NK-92 (cell line): Measurements from ENCODE around the gene SH3GLB2.
"Not testable (repeated sequence)": the region's sequence is repeated elsewhere in the genome, so short reads cannot be mapped to it uniquely, and the experiment has no call there.

Source experiments
- DNase-seq: peaks from one replicate; lab custom pipeline; 2025; ENCODE audit not compliant: unreplicated experiment; lab: John Stamatoyannopoulos, UW

Gene SH3GLB2

DNA sequence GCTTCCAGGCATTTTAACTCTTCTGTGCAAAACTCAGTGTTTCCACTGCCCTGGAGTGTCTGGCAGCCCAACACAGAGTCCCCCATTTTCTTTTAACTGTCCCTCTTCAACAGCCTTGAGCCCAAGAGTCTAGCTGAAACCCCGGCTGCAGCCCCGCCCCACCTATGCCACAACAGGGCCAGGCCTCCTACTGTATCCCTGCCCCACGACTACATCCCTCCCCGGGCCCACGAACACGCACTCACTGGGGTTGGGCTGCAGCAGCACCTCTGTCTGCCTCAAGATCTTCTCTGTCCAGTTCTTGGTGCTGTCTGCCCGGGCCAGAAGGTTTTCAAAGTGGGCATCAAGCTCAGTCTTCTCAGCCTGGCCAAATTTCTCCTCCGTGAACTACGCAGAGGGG, 6.1 kb downstream of the SH3GLB2 start:
- DNase-seq, result no peak

DNA sequence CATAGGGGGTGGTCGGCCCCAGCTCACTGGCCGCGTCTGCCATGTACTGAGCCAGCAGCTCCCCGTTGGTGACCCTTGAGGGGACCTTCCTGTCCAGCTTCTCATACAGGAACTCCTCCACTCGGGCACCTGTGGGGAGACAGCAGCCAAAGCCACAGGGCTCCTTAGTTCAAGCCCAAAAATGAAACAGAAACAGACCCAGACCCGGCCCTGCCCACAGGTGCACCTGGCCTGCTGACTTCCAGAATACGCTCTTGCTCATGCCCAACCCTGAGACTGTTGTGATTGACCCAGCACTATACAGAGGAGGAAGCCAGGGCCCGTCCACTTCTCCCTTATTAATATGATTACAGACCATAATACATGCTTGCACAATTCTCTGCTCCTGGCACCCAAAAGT, 7.0 kb downstream of the SH3GLB2 start:
- DNase-seq, result no peak

- no peak for DNase-seq
Measured at GRCh38 chr9:129014608-129015007, 13.5 kb downstream of the SH3GLB2 start.

GRCh38 chr9:129014124-129014523, 14.0 kb downstream of the SH3GLB2 start:
- DNase-seq, result no peak

DNA sequence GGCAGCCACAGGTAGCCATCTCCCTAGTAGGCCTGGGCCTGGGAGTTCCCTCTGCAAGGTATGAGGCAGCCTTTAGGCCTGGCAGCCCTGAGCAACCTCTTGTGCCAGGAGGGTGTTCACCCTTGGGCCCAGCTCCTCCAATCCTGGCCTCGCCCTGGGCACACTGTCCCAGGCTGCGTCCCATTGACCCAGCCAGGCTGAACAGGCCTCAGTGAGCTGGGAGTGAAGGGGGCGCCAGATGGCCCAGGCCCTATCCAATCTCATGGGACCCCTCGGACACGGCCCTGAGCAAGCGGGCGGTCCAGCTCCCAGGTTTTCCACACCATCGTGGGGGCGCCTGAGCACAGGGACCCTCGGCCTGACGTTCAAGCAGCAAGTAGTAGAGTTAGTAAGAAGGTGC, 14.5 kb downstream of the SH3GLB2 start:
- DNase-seq, result no peak

DNA sequence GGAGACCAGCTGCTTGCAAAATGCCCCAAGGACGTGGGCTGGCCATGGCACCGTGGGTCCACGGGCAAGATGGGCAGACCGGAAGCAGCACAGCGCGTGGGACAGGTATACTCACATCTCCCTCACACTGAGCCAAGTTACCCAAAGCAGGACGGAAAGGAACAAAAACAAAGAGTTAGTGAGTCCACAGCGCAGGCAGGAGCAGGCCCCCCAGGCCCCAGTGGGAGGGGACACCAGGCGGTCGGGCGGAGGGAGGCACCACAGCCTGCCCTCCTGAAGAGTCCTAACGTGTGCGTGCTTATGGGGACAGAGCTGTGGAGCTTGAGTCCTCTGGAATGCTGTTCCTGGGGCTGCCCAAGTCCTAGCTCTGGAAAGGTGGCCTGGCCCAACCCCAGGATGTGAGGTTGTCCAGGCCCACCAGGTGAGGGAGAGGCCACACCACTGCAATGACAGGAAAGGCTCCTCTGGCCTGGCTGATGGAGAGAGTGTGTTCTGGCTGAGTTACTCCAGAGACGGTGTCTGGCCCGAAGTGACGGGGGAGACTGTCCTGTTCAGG, 15.2 kb downstream of the SH3GLB2 start:
- no peak for DNase-seq

- no peak for DNase-seq
Measured at GRCh38 chr9:129012343-129012742, 15.8 kb downstream of the SH3GLB2 start.

DNA sequence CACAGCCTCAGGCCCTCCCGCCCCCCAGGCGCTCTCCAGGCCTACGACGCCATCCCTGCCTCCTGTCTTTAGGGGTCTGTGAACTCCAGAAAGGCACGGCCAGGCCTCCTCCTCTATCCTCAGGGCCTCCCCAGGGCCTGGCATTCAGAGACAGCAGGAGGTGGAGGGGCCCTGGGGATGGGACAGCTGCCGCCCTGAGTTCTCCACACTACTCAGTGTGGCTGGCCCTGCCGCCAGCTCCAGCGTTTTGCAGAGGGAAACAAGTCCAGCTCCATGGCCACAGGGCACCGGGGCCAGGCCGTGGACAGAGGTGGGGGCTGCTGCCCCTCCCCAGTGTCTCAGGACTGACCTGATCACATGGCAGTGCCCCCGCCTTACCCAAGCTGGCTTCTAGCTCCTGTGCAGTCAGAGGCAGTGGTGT, 16.4 kb downstream of the SH3GLB2 start:
- DNase-seq, result no peak

DNA sequence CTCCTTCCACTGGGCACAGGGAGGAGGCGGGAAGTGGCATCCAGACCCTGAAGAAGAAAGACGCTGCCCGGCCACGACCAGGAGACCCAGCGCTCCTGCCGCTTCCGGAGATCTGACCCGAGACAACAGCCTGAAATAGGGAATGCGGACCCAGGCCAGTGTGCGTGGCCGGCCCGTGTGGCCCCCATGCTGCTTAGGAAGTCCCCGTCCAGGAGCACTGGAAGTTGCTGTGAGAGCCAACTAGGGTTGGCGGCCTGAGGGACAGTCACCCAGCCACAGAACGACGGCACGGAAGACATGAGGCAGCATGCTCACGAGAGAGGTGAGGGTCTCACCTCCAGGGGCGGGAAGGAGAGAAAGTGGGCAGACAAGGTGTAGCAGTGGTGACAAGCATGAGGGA, 17.0 kb downstream of the SH3GLB2 start:
- DNase-seq, result no peak

DNA sequence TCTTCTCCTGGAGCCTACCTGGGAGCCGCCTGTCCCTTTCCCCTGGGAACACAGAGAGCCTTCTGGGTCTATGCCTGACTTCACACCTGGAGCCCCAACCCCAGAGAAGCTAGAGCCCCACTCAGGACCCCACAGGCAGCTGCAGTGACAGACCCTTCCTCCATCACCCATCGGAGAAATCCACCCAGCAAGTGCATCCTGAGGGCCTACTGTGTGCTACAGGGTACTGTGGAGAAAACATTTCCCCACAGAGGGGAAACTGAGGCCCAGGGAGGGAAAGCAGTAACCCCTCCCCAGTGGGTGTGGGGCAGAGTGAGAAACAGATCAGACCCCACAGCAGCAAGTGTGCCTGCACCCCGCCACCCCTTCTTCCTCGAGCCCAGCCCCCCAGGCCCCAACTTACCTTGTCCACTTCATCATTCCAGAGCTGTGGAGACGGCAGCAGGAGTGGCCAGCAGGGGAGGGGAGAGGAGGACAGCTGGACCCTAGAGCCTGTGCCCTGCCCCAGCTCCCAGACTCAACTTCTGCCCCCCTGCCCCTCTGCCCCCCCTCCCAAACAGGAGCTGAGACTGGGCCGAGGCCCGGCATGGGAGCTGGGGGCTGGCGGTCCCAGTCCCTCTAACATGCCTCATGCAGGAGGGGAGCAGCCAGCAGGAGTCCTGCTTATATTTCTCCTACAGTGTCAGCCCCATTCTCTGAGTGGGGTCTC, 17.7 kb downstream of the SH3GLB2 start:
- DNase-seq, result no peak

- DNase-seq, result no peak
Measured at GRCh38 chr9:129009584-129010141, 18.5 kb downstream of the SH3GLB2 start.

DNA sequence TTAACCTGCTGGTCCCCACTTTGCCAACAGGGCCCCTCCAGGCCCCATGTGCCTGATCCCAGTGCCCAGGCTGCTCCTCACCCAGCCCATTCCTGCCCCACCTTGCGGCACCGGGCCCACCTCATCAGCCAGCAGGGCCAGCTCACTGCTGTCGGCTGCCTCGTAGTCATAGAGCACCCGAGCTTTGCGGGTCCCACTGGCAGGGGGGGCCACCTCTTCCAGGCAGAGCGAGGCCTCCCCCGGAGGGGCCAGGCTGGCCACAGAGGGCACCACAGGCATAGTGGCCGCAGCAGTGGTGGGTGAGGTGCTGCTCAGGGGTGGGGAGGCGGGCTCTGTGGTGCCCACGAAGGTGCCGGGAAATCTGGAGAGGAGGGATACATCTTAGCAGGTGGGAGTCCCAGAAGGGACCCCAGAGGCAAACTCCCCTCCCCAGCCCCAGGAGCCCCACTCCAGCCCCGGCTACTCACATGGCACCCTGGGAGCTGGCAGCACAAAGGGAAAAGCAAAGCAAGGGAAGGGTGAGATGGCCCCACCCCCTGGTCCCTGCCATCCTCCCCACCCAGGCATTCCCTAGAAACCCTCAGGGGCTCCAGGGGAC, 19.0 kb downstream of the SH3GLB2 start:
- DNase-seq, result no peak

- no peak for DNase-seq
Measured at GRCh38 chr9:129008469-129008965, 19.6 kb downstream of the SH3GLB2 start.

DNA sequence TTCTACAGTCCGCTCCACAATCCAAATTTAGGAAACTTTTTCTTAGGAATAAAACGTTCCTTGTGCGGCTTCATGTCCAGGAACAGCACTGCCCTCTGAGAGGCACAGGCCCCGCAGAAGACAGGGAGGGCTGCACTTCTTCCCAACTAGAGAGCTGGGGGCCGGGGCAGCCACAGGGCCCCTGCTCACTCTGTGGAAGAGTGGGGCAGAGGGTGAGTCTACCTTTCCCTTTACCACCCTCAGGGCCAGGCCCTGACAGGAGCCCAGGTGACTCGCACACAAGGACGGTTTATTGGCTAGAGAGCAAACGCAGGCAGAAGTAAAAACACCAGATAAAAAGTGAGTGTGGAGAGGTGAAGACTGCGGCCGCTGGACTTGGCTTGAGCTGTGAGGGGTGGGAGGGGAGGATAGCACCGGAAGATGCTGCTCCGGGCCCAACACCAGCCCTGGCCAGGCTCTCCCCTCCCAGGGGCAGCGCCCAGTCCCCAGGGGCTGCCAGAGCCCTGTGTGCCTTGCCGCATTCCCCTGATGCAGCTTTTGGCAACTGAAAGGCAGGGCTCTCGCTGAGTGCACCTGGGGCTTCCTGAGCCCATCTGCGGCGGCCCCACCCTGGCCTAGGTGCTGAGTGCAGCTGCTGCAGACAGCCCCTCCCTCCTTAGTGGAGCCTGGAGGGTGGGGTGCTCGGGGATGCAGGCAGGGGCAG, 20.2 kb downstream of the SH3GLB2 start:
- no peak for DNase-seq

DNA sequence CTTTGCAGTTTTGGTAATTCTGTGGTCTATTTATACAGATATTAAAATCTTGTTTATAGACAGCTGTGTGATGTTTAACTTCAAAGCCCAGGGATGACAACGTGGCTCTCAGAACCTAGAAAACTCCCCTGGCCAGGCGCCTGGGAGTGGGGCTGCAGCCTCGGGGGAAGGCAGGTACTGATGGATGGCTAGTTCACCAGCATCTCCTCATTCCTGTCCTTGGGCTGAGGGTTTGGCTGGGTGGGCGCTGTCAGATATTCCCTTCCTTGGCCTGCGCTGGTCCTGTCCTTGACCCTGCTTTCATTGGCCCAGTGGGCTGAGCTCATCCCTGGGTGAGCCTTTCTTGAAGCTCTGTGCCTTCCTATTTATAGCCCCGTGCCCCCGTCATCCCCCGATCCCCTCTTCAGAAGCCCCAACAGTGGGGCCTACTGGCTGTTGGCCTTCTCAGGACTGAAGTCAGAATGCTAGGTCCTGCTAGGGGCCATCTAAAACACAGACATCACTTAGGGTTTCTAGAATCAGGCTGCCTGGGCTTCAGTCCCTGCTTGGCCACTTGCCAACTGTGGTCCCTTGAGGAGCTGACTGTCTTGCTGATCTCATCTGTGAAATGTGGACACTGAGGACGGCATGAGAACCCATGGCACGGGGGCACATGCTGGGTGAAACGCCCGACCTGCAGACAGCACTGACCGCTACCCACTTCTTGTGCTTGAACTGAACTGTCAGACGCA, 20.9 kb downstream of the SH3GLB2 start:
- DNase-seq, result no peak

- DNase-seq, result no peak
Measured at GRCh38 chr9:129006328-129007034, 21.6 kb downstream of the SH3GLB2 start.

DNA sequence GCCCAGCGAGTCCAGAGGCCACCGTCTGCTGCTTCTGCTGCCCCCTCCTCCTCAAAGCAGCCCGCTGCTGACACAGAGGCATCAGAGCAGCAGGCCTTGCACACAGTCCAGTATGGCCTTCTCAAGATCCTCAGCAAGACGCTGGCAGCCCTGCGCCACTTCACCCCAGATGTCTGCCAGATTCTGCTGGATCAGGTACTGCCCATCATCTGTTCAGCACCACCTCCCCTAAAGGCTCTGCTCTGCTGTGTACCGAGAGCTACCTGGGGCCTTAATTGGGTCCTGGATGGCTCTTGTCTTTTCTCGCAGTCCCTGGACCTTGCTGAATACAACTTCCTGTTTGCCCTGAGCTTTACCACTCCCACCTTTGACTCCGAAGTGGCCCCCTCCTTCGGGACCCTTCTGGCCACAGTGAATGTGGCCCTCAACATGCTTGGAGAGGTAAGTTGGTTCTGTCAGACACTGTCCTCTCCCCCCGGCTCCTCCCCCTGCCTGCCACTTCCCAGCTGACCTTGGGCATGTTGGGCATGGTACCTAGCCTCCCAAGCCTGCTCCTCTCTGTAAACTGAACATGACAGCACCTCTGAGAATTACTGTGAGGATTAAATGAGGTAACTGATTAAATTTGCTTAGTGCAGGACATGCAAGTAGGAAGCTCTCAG, 22.7 kb downstream of the SH3GLB2 start:
- DNase-seq, result no peak

GRCh38 chr9:129004173-129004572, 24.0 kb downstream of the SH3GLB2 start:
- DNase-seq, result not testable (repeated sequence)

DNA sequence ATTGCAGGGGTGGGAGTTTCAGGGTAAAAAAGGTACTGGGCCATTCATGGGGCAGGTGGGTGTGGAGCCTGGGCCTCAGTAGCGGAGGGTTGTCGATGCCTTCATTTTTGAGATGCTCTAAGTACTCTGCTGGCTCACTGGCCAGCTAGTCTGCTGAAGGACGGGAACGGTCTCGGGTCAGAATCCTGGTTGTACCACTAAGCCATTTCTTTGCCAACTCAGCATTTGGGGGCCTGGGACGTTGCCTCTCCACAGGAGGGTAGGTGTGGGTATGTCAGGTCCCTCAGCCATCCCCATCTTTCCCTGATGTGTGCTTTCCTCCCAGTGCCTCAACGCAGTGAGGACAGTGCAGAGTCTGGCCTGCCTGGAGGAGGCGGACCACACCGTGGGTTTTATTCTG, 25.1 kb downstream of the SH3GLB2 start:
- no peak for DNase-seq
